PC-9 (cell line): Measurements from ENCODE around the gene LMTK3. TPM values are rescaled to one million over a fixed set of nuclear protein-coding genes. Genes with fewer than 3 reads are reported as not detected.

Experiments
- BruUV-seq: library from RNA; stranded (reverse); fragments of 400-500 nt; replicated peaks from 2 replicates; lab custom pipeline; 2021; lab: Mats Ljungman, UMichigan
- CTCF ChIA-PET: fragments of 300-600 bp; sonication (Branson Sonifier 250); formaldehyde crosslinking; loops from one replicate; lab custom pipeline; 2022; ENCODE audit warnings: antibody characterized with exemption; lab: Charles Lee
- POLR2A ChIA-PET: fragments of 300-600 bp; sonication (Branson Sonifier 250); formaldehyde crosslinking; loops from one replicate; lab custom pipeline; 2022; ENCODE audit warnings: antibody characterized with exemption; ENCODE audit not compliant: unreplicated experiment; lab: Charles Lee
- DNase-seq, 2 experiments: peaks; one replicate each; pipeline versions ENCODE4 v3.0.0 to v3.0.0-alpha.2; 2015 to 2022; ENCODE audit warnings: mixed read lengths in 1 of 2
- H2AFZ ChIP-seq: fragments of 200-600 bp; sonication (generic); 2 replicates; pipeline ENCODE4 v1.8.1; 2017; ENCODE audit warnings: antibody characterized with exemption
- H3F3A ChIP-seq: fragments of 200-600 bp; sonication (generic); 2 replicates; pipeline ENCODE4 v1.8.1; 2017; ENCODE audit warnings: antibody characterized with exemption, mild to moderate bottlenecking, low read depth; ENCODE audit not compliant: insufficient read depth
- H3K27ac ChIP-seq: fragments of 200-600 bp; sonication (generic); 2 replicates; pipeline ENCODE4 v1.6.1; 2016; ENCODE audit warnings: mixed run types
- H3K27me3 ChIP-seq: fragments of 200-600 bp; sonication (generic); 2 replicates; pipeline ENCODE4 v1.6.1; 2016; ENCODE audit warnings: low read depth, mixed run types; ENCODE audit not compliant: insufficient read depth
- H3K36me3 ChIP-seq: fragments of 200-600 bp; sonication (generic); 2 replicates; pipeline ENCODE4 v1.6.1; 2016; ENCODE audit warnings: low read depth, mixed run types
- H3K4me1 ChIP-seq: fragments of 200-600 bp; sonication (generic); replicated peaks from 2 replicates; pipeline ENCODE4 v1.6.1; 2016; ENCODE audit warnings: mixed run types; ENCODE audit not compliant: insufficient read depth
- H3K4me2 ChIP-seq: fragments of 200-600 bp; sonication (generic); 2 replicates; pipeline ENCODE4 v1.6.1; 2017; ENCODE audit warnings: mixed run types
- H3K4me3 ChIP-seq: fragments of 200-600 bp; sonication (generic); 2 replicates; pipeline ENCODE4 v1.6.1; 2016; ENCODE audit warnings: mixed run types
- H3K79me2 ChIP-seq: fragments of 200-600 bp; sonication (generic); 2 replicates; pipeline ENCODE4 v1.6.1; 2017; ENCODE audit warnings: low read depth, mixed run types
- H3K9me2 ChIP-seq: fragments of 200-600 bp; sonication (generic); 2 replicates; pipeline ENCODE4 v1.8.1; 2017; ENCODE audit warnings: mild to moderate bottlenecking; ENCODE audit not compliant: insufficient read depth
- H3K9me3 ChIP-seq: fragments of 200-600 bp; sonication (generic); 2 replicates; pipeline ENCODE4 v1.8.1; 2016; ENCODE audit warnings: low read depth; ENCODE audit not compliant: insufficient read depth
- H4K20me1 ChIP-seq: fragments of 200-600 bp; sonication (generic); 2 replicates; pipeline ENCODE4 v1.8.1; 2017; ENCODE audit not compliant: insufficient read depth
- CTCF ChIP-seq: fragments of 200-600 bp; sonication (generic); conservative IDR thresholded peaks from 2 replicates; pipeline ENCODE4 v1.6.1; 2017; ENCODE audit warnings: mixed run types, antibody characterized with exemption, mild to moderate bottlenecking, moderate library complexity
- EZH2 ChIP-seq: fragments of 200-600 bp; sonication (generic); IDR thresholded peaks from 2 replicates; pipeline ENCODE4 v1.8.0; 2017; ENCODE audit warnings: antibody characterized with exemption, low read depth
- intact Hi-C: fragments of 100-400 bp; cut with micrococcal nuclease; formaldehyde crosslinking; loops from one replicate; pipeline ENCODE4 v1.10.0; 2022; ENCODE audit not compliant: unreplicated experiment
- total RNA-seq: library from RNA; stranded (reverse); gene quantifications from 2 replicates; pipeline ENCODE4 v1.2.3, GENCODE V29; 2021

Gene LMTK3
- total RNA-seq, 1 experiment from 2014 or later = 13.9 TPM

DNA sequence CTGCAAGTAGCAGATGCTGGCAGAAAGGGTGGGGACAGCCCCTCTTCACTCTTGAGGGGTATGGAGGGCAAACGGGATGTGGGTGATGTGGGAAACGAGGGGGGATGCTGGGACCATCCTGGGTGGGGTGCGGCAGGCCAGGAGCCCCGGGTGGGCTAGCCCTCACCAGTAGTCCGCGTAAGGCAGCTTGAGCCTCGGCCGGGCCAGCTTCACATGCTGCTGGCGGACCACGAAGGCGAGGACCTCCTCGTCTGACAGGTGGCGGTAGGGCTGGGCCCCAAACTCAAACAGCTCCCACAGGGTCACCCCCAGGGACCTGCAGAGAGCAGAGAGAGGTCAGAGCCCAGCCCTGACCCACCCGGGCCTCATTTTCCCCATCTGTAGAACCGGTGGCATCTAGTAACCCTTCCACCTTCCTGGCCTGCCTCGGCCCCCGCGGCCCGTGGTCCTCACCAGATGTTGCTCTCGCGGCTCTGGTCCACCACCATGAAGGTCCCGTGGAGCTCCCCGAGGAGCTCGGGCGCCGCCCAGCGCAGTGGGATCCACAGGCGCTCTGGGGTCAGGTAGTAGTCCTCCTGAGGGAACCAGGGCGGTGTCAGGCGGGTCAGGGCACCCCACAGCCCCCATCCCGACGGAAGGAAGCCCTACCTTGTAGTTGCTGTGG, 10.7 kb downstream of the LMTK3 start:
- BruUV-seq = TSS peak; percentile 53
- H3K4me2 ChIP-seq = peak overlapping the region; percentile 98

DNA sequence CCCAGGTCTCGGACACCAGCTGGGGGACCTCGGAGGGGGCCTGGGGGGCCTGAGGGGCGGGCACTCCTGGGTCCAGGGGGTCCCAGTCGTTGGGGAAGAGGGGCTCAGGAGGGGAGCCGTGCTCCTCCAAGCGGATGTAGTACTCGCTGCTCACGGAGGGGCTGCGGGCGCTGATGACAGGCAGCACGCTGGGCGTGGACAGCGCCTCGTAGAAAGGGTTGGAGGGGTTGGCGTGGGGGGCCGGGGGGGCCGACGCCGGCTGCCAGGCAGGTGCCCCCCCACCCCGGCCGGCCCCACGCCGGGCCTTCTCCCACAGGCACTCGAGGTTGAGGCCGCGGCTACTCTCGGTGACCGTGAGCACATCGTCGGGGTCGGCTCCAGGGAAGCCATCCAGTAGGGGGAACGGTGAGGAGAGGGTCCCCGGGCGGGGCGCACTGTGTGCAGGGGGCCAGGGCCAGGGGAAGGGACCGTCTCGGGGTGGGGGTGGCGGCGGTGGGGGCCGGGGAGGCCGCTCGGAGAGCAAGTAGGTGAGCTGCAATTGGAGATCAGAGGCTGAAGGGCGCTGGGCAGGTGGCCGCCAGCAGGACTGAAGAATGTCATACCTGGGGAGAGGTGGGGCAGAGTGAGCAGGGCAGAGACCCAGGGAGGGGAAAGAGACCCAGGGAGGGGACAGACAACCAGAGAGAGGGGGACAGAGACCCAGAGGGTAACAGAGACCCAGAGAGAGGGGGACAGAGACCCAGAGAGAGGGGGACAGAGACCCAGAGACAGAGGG, 12.1 kb downstream of the LMTK3 start:
- CTCF ChIA-PET = no interaction called here
- H3K9me3 ChIP-seq = no peaks in the 10 kb centered on the region
- intact Hi-C loops = loop anchor here (5.0 kb wide), 2 partner anchors 138 to 177 kb away; partner anchors contain the start of gene DBP
- H3K79me2 ChIP-seq = peaks cover 21% of the 10 kb centered on the region
- H3K4me2 ChIP-seq = peak overlapping the region; percentile 98; the same call in 1 of the 2 replicates
- TF ChIP-seq CTCF (no peak), EZH2 (no peak)
- H3K9me2 ChIP-seq = no peaks in the 10 kb centered on the region
- no peak overlapping the region for H3K4me3 ChIP-seq
- DNase-seq = no peak
- no peaks in the 10 kb centered on the region for H4K20me1 ChIP-seq
- H3F3A ChIP-seq = peaks cover 50% of the 10 kb centered on the region
- H3K4me1 ChIP-seq = peaks cover 24% of the 10 kb centered on the region
- POLR2A ChIA-PET = interaction anchor here (0.6 kb wide), 1 partner anchor 54 kb away, joined by 5 read pairs; no protein-coding TSS in a partner anchor
- no peaks in the 10 kb centered on the region for H3K27me3 ChIP-seq
- no TSS peak for BruUV-seq
- no peak overlapping the region for H3K27ac ChIP-seq
- H2AFZ ChIP-seq = no peak overlapping the region
- no peaks in the 10 kb centered on the region for H3K36me3 ChIP-seq

More for the DNA sequence above, 10.7 kb downstream of the LMTK3 start:
- Histone ChIP-seq H2AFZ (peak overlapping the region; percentile 97), H3K27ac (peak overlapping the region; percentile 65), H4K20me1 (no peaks in the 10 kb centered on the region), H3K4me1 (peaks cover 17% of the 10 kb centered on the region; the same call in 1 of the 2 replicates), H3F3A (peaks cover 37% of the 10 kb centered on the region), H3K27me3 (no peaks in the 10 kb centered on the region), H3K36me3 (no peaks in the 10 kb centered on the region), H3K9me3 (no peaks in the 10 kb centered on the region), H3K4me3 (peak overlapping the region; percentile 95), H3K9me2 (no peaks in the 10 kb centered on the region), H3K79me2 (peaks cover 12% of the 10 kb centered on the region)
- ChIA-PET CTCF (no interaction called here), POLR2A (no interaction called here)
- no peak for DNase-seq
- intact Hi-C loops = loop anchor here (1.0 to 5.0 kb wide), 3 partner anchors 8 to 179 kb away; partner anchors contain the start of gene DBP
- no peak for TF ChIP-seq EZH2

GRCh38 chr19:48498595-48499311, 12.9 kb downstream of the LMTK3 start:
- no peaks in the 10 kb centered on the region for H3K9me2 ChIP-seq
- H3K4me3 ChIP-seq = no peak overlapping the region
- intact Hi-C loops = no loop called here
- no peak overlapping the region for H2AFZ ChIP-seq
- H3K36me3 ChIP-seq = no peaks in the 10 kb centered on the region
- no peak overlapping the region for H3K4me2 ChIP-seq
- H3K9me3 ChIP-seq = no peaks in the 10 kb centered on the region
- H4K20me1 ChIP-seq = no peaks in the 10 kb centered on the region
- POLR2A ChIA-PET = no interaction called here
- peaks cover 26% of the 10 kb centered on the region for H3K79me2 ChIP-seq
- H3K4me1 ChIP-seq = peaks cover 27% of the 10 kb centered on the region
- no peak overlapping the region for H3K27ac ChIP-seq
- CTCF ChIA-PET = no interaction called here
- H3K27me3 ChIP-seq = no peaks in the 10 kb centered on the region
- no TSS peak for BruUV-seq
- TF ChIP-seq EZH2 (no peak), CTCF (no peak)
- no peak for DNase-seq
- H3F3A ChIP-seq = peaks cover 44% of the 10 kb centered on the region
